ENCODE data around the gene IMPDH1.

IMPDH1 gene

DNA sequence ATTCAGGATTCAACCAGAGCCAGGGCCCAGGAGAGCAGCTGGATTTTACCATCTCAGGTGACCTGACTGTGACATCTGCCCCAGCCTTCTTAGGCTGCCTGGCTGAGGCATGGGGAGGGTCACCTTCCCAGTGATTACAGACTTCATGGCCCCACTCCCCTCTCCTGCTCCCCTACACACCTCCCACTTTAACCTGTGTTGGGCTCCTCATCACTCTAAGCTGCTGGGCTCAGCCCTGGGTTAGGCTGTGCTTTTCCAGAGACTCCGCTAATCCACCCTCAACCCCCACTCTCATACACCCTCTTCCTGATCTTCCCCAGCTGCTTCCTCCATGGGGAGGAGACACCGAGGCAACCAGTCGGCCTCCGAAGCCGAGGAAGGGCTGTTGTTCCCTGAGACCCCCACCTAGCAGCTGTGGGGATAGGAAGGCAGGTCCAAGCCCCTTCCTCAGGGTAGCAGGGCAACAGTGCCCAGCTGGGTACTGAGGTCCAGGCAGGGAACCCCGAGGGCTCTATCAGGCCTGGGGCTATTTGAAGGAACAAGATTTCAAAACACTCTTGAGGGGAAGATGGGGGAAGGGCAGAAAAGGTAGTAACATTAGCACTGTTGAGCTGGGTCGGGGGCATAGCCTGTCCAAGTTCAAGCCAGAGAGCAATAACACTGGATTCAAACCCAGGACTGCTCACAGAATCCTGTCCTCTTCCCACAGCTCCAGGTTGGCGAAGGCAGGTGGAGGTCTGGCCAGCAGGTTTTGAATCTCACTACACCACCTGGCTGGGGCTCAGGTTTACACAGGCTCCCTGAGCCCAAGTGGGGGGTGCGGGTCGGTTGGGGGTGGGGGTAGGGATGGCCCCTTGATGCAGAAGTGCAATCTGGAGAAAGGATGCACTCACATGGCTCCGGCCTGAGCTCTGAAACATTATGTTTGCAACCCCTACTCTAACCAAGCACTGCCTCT lies 1.8 kb downstream of the IMPDH1 start:
- no peaks in the 10 kb centered on the region for H3K9me3 ChIP-seq (ENCODE audit: low read length)
- H3K36me3 ChIP-seq (ENCODE audit: insufficient read depth, low read length), result peaks cover under 1% of the 10 kb centered on the region; the same call in 1 of the 2 replicates
- peaks cover 36% of the 10 kb centered on the region for H3K4me1 ChIP-seq (ENCODE audit: insufficient read depth, low read length, severe bottlenecking)
- H3K79me2 ChIP-seq (ENCODE audit: insufficient read depth, low read length), result no peaks in the 10 kb centered on the region
- H4K20me1 ChIP-seq (ENCODE audit: insufficient read depth, low read length), result no peaks in the 10 kb centered on the region
- H3K27ac ChIP-seq (ENCODE audit: low read depth, low read length, poor library complexity, severe bottlenecking), result no peak overlapping the region
- H2AFZ ChIP-seq (ENCODE audit: low read length), result no peak overlapping the region
- TF ChIP-seq, protein P1, sequence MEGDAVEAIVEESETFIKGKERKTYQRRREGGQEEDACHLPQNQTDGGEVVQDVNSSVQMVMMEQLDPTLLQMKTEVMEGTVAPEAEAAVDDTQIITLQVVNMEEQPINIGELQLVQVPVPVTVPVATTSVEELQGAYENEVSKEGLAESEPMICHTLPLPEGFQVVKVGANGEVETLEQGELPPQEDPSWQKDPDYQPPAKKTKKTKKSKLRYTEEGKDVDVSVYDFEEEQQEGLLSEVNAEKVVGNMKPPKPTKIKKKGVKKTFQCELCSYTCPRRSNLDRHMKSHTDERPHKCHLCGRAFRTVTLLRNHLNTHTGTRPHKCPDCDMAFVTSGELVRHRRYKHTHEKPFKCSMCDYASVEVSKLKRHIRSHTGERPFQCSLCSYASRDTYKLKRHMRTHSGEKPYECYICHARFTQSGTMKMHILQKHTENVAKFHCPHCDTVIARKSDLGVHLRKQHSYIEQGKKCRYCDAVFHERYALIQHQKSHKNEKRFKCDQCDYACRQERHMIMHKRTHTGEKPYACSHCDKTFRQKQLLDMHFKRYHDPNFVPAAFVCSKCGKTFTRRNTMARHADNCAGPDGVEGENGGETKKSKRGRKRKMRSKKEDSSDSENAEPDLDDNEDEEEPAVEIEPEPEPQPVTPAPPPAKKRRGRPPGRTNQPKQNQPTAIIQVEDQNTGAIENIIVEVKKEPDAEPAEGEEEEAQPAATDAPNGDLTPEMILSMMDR (IDR thresholded peaks at IDR 0.05; ENCODE audit: low read length), result no peak
- TF ChIP-seq EZH2 (IDR thresholded peaks at IDR 0.05; ENCODE audit: borderline replicate concordance, low read length), result no peak
- 0 out of 2 replicates have a peak, but pooled peaks cover 12% of the 10 kb centered on the region for H3K27me3 ChIP-seq (ENCODE audit: insufficient read depth, low read length)
- no peak overlapping the region for H3K4me3 ChIP-seq (ENCODE audit: low read depth, low read length, poor library complexity, severe bottlenecking)
- no peaks in the 10 kb centered on the region for H3K9me2 ChIP-seq (ENCODE audit: low read depth, low read length)
- no peak overlapping the region for H3K9ac ChIP-seq (ENCODE audit: low read length)
- peak overlapping the region; percentile 96; the same call in 1 of the 2 replicates for H3K4me2 ChIP-seq (ENCODE audit: low read length)
- 0 out of 2 replicates have a peak, but pooled peaks cover 7% of the 10 kb centered on the region for H3F3A ChIP-seq (ENCODE audit: insufficient read depth, low read length)

DNA sequence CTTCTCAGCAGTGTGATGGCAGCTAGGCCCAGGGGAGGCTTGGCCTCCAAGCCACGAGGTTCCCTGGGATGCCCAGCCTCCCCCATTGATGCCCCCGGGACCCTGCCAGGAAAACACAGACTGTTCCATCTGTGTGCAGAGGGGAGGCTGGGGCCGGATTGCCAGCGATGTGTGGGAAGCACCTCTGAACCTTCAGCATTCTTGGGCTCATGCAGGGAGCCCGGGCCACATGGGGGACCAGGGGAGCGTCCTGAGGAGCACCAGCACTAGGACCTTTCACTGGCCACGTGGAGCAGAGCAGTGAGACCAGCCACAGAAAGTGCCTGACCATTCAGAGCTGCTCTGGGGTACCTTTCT lies 2.6 kb downstream of the IMPDH1 start:
- TF ChIP-seq, protein P1 (IDR thresholded peaks at IDR 0.05; ENCODE audit: low read length), result no peak
- no peak for TF ChIP-seq EZH2 (IDR thresholded peaks at IDR 0.05; ENCODE audit: borderline replicate concordance, low read length)
- 0 out of 2 replicates have a peak, but pooled peaks cover 7% of the 10 kb centered on the region for H3F3A ChIP-seq (ENCODE audit: insufficient read depth, low read length)
- no peak overlapping the region for H3K4me2 ChIP-seq (ENCODE audit: low read length)
- peaks cover 36% of the 10 kb centered on the region for H3K4me1 ChIP-seq (ENCODE audit: insufficient read depth, low read length, severe bottlenecking)
- H4K20me1 ChIP-seq (ENCODE audit: insufficient read depth, low read length), result no peaks in the 10 kb centered on the region
- H3K79me2 ChIP-seq (ENCODE audit: insufficient read depth, low read length), result no peaks in the 10 kb centered on the region
- H3K4me3 ChIP-seq (ENCODE audit: low read depth, low read length, poor library complexity, severe bottlenecking), result no peak overlapping the region
- no peaks in the 10 kb centered on the region for H3K9me2 ChIP-seq (ENCODE audit: low read depth, low read length)
- no peak overlapping the region for H3K9ac ChIP-seq (ENCODE audit: low read length)
- no peaks in the 10 kb centered on the region for H3K9me3 ChIP-seq (ENCODE audit: low read length)
- 0 out of 2 replicates have a peak, but pooled peaks cover 12% of the 10 kb centered on the region for H3K27me3 ChIP-seq (ENCODE audit: insufficient read depth, low read length)
- peaks cover 9% of the 10 kb centered on the region; the same call in 1 of the 2 replicates for H3K36me3 ChIP-seq (ENCODE audit: insufficient read depth, low read length)
- H3K27ac ChIP-seq (ENCODE audit: low read depth, low read length, poor library complexity, severe bottlenecking), result no peak overlapping the region
- H2AFZ ChIP-seq (ENCODE audit: low read length), result no peak overlapping the region

DNA sequence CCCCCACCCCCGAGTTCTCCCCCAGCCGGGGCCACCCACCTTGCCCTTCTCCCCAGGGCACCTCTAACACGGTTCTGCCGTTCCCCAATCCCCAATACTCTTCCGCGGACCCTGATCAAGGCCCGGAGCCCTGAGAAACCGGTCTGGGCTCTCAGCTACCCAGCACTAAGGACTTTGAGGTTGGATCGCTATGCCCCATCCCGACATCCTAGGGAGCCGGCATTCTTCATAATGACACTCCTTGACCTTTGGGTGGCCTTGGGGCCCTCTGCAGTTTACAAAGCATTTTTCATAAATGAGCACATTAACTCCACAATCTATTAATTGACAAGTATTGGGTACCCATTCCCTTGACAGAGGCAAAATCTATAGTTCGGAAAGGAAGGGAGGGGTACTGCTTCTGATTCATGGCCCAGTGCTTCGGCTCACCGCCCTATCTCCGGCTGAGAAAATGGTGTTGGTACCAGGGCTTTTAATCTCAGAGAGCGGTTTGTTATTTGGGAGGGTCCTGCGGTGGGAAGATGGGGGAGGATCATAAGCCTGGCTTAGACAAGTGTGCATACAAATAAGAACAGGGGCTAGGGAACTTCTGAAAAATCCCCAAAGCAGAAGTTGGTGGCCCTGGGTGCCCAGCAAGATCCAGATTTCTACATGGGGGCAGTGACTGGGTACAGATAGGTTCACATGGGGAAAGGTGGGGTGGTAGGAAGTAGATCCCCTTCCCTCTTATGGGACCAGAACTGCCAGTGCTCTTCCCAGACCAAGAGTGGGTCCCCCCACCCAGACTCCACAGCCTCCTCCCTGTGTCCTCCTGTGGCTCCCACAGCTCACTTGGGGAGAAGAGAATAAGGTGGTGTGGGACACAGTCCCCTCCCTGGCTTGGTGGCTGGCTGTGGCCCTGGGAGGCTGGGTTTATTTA lies 3.2 kb downstream of the IMPDH1 start:
- Histone ChIP-seq H3K36me3 (ENCODE audit: insufficient read depth, low read length) (peaks cover 12% of the 10 kb centered on the region; the same call in 1 of the 2 replicates), H3K4me2 (ENCODE audit: low read length) (peak overlapping the region; percentile 39; the same call in 1 of the 2 replicates), H3K27me3 (ENCODE audit: insufficient read depth, low read length) (0 out of 2 replicates have a peak, but pooled peaks cover 12% of the 10 kb centered on the region), H3K4me1 (ENCODE audit: insufficient read depth, low read length, severe bottlenecking) (peaks cover 36% of the 10 kb centered on the region), H3K9me3 (ENCODE audit: low read length) (no peaks in the 10 kb centered on the region), H3K9me2 (ENCODE audit: low read depth, low read length) (no peaks in the 10 kb centered on the region), H3F3A (ENCODE audit: insufficient read depth, low read length) (0 out of 2 replicates have a peak, but pooled peaks cover 7% of the 10 kb centered on the region), H3K79me2 (ENCODE audit: insufficient read depth, low read length) (no peaks in the 10 kb centered on the region), H3K9ac (ENCODE audit: low read length) (no peak overlapping the region), H3K27ac (ENCODE audit: low read depth, low read length, poor library complexity, severe bottlenecking) (no peak overlapping the region), H2AFZ (ENCODE audit: low read length) (no peak overlapping the region), H4K20me1 (ENCODE audit: insufficient read depth, low read length) (no peaks in the 10 kb centered on the region), H3K4me3 (ENCODE audit: low read depth, low read length, poor library complexity, severe bottlenecking) (no peak overlapping the region)
- no peak for TF ChIP-seq EZH2 (IDR thresholded peaks at IDR 0.05; ENCODE audit: borderline replicate concordance, low read length)
- TF ChIP-seq, protein P1 (IDR thresholded peaks at IDR 0.05; ENCODE audit: low read length), result no peak

Data from OCI-LY1 (cell line).